ENCODE results near the gene NOS1. TPM values are rescaled to one million over a fixed set of nuclear protein-coding genes. Genes with fewer than 3 reads are reported as not detected.
"Not testable (repeated sequence)": the region's sequence is repeated elsewhere in the genome, so short reads cannot be mapped to it uniquely, and the experiment has no call there.

The NOS1 gene
- total RNA-seq, 1 donor, result not detected

DNA sequence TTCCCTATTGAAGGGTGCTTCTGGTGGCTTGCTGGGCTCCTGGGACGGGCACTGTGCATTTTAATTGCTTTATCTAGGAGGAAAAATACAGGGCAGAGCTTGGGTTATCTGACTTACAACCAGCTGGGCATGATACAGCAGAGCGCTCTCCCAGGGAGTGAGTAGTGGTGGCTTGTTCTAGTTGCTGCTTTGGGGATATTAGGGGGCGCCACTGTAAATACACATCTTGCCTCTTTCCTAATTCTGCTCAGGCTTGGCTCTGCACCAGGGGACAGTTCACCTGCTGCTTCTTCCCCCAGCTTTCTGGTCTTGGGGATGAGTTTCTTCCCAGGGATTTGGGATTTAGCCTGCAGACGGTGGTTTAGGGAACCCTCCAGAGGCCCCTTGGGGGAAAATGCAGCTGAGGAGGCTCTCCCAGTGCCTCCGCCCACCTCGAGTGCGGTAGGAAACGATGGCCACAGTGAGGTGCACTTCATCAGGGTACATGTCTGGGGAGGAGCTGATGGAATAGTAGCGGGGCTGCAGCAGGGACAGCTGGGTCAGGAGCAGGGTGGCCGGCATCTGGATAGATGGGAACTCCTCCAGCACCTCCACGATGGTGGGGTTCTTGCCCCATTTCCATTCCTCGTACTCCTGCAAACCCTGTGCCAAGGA, 134.3 kb downstream of the NOS1 start:
- DNase-seq (ENCODE audit: low read depth), result no peak
- no peak overlapping the region for H3K4me3 ChIP-seq (ENCODE audit: low read depth, low read length)
- TF ChIP-seq, protein P1, sequence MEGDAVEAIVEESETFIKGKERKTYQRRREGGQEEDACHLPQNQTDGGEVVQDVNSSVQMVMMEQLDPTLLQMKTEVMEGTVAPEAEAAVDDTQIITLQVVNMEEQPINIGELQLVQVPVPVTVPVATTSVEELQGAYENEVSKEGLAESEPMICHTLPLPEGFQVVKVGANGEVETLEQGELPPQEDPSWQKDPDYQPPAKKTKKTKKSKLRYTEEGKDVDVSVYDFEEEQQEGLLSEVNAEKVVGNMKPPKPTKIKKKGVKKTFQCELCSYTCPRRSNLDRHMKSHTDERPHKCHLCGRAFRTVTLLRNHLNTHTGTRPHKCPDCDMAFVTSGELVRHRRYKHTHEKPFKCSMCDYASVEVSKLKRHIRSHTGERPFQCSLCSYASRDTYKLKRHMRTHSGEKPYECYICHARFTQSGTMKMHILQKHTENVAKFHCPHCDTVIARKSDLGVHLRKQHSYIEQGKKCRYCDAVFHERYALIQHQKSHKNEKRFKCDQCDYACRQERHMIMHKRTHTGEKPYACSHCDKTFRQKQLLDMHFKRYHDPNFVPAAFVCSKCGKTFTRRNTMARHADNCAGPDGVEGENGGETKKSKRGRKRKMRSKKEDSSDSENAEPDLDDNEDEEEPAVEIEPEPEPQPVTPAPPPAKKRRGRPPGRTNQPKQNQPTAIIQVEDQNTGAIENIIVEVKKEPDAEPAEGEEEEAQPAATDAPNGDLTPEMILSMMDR (IDR thresholded peaks at IDR 0.05; ENCODE audit: insufficient read depth, low read depth, low read length), result no peak

- no peak overlapping the region for H3K4me3 ChIP-seq (ENCODE audit: low read depth, low read length)
- DNase-seq (ENCODE audit: low read depth), result no peak
- TF ChIP-seq, protein P1 (IDR thresholded peaks at IDR 0.05; ENCODE audit: insufficient read depth, low read depth, low read length), result no peak
Measured at GRCh38 chr12:117226505-117226904, 134.9 kb downstream of the NOS1 start.

DNA sequence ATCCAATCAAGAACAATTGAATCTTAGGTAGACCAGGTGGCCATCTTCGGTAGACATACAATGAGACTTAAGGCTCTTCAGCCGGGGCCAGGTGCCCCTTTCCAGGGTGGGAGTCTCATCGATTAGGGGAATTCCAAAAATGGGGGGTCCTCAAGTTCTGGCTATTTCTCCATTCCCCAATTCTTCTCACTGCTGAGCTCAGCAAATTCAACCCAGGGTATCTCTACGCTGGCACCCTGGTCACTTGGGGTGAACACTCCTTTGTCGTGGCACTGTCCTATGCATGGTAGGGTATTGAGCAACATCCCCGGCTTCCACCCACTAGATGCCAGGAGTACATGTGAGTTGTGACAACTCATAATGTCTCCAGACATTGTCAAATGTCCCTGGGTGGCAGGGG, 136.2 kb downstream of the NOS1 start:
- DNase-seq (ENCODE audit: low read depth), result no peak
- no peak overlapping the region for H3K4me3 ChIP-seq (ENCODE audit: low read depth, low read length)
- TF ChIP-seq, protein P1 (IDR thresholded peaks at IDR 0.05; ENCODE audit: insufficient read depth, low read depth, low read length), result no peak

GRCh38 chr12:117220947-117221346, 140.5 kb downstream of the NOS1 start:
- not testable (repeated sequence) for DNase-seq (ENCODE audit: low read depth); H3K4me3 ChIP-seq (ENCODE audit: low read depth, low read length)

DNA sequence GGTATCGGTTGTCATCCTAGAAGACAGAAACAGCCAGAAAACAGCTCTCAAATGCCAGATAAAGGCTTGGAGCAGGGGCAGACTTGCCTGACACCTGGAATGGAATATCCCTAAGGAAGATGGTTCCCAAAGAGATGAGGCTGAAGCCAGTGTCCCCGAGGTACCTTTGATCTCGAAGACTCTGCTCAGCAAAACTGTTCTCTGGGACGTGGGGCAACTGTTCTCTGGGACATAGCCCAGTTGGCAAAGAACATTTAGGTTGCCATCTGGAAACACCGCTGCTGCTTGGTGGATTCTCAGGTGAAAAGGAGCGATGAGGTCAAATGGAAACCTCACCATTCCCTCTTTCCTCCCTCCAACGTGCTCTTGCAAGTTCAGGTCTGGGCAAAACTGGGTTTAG, 143.3 kb downstream of the NOS1 start:
- TF ChIP-seq, protein P1 (IDR thresholded peaks at IDR 0.05; ENCODE audit: insufficient read depth, low read depth, low read length), result no peak
- no peak for DNase-seq (ENCODE audit: low read depth)
- no peak overlapping the region for H3K4me3 ChIP-seq (ENCODE audit: low read depth, low read length)

GRCh38 chr12:117216686-117217085, 144.7 kb downstream of the NOS1 start:
- TF ChIP-seq, protein P1 (IDR thresholded peaks at IDR 0.05; ENCODE audit: insufficient read depth, low read depth, low read length), result no peak
- no peak overlapping the region for H3K4me3 ChIP-seq (ENCODE audit: low read depth, low read length)
- no peak for DNase-seq (ENCODE audit: low read depth)

DNA sequence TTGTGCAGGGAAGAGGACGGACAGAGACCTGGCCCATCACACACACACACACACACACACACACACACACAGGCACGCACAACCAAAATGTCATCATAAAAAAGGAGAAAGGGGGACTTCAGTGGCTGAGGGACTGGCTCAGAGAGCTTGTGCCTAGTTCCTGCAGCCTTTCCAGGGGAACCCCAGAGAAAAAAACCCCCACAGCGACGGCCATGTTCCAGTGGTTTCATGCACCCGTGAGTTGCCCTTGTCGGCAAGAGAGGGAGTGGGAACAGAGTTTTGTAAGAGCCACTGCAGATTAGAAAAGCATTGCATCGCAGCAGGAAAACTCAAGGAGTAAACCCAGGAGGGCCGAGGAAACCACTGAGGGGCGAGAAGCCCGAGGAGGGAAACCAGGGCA, 146.6 kb downstream of the NOS1 start:
- H3K4me3 ChIP-seq (ENCODE audit: low read depth, low read length), result no peak overlapping the region
- TF ChIP-seq, protein P1 (IDR thresholded peaks at IDR 0.05; ENCODE audit: insufficient read depth, low read depth, low read length), result no peak
- no peak for DNase-seq (ENCODE audit: low read depth)
